IMR-90 (cell line): ENCODE results near the gene PDE6B. TPM values are rescaled to one million over a fixed set of nuclear protein-coding genes. Genes with fewer than 3 reads are reported as not detected.

Experiments
- ATAC-seq: fragments of 200-7000 bp; cut with Tn5 transposase; 2 replicates; pipeline ENCODE4 v1.9.1; 2020; ENCODE audit warnings: low read depth, mild to moderate bottlenecking, moderate library complexity
- BruUV-seq: library from RNA; stranded (reverse); fragments of 400-500 nt; replicated peaks from 2 replicates; lab custom pipeline; 2021; lab: Mats Ljungman, UMichigan
- CTCF ChIA-PET: fragments of 300-600 bp; formaldehyde crosslinking; extraction: SDS; loops from one replicate; lab custom pipeline; 2021; ENCODE audit warnings: antibody characterized with exemption; lab: Yijun Ruan, JAX
- POLR2A ChIA-PET: fragments of 300-600 bp; sonication (Branson Sonifier 250); formaldehyde crosslinking; loops from one replicate; lab custom pipeline; 2022; ENCODE audit warnings: antibody characterized with exemption; ENCODE audit not compliant: unreplicated experiment; lab: Charles Lee
- DNase-seq: peaks from one replicate; pipeline ENCODE4 v3.0.0; 2013
- H2AFZ ChIP-seq: replicated peaks from 2 replicates; pipeline ENCODE3; 2013; ENCODE audit warnings: low read length, mild to moderate bottlenecking; ENCODE audit not compliant: poor library complexity
- H2AK5ac ChIP-seq: 2 replicates; pipeline ENCODE4 v1.6.1; 2013; ENCODE audit warnings: low read depth, low read length, inconsistent platforms
- H2AK9ac ChIP-seq: replicated peaks from 2 replicates; pipeline ENCODE3; 2013; ENCODE audit warnings: mild to moderate bottlenecking, low read depth, low read length, moderate library complexity; ENCODE audit not compliant: poor library complexity
- H2BK120ac ChIP-seq: 2 replicates; pipeline ENCODE4 v1.6.1; 2013; ENCODE audit warnings: low read depth, low read length, inconsistent platforms
- H2BK15ac ChIP-seq: 3 replicates; pipeline ENCODE4 v1.6.1; 2013; ENCODE audit warnings: low read depth, low read length, inconsistent platforms
- H2BK20ac ChIP-seq: 2 replicates; pipeline ENCODE4 v1.6.1; 2013; ENCODE audit warnings: low read depth, mild to moderate bottlenecking, inconsistent platforms, low read length, moderate library complexity
- H2BK5ac ChIP-seq: 2 replicates; pipeline ENCODE4 v1.6.1; 2013; ENCODE audit warnings: mild to moderate bottlenecking, low read depth, low read length, inconsistent platforms; ENCODE audit not compliant: poor library complexity, severe bottlenecking
- H3K14ac ChIP-seq: replicated peaks from 2 replicates; pipeline ENCODE4 v1.6.1; 2013; ENCODE audit warnings: low read depth, low read length, inconsistent platforms
- H3K18ac ChIP-seq: 2 replicates; pipeline ENCODE4 v1.6.1; 2013; ENCODE audit warnings: low read depth, low read length, control low read depth
- H3K23ac ChIP-seq: 2 replicates; pipeline ENCODE4 v1.6.1; 2013; ENCODE audit warnings: low read depth, low read length, inconsistent platforms
- H3K27ac ChIP-seq: 2 replicates; pipeline ENCODE4 v1.5.1; 2013; ENCODE audit warnings: mild to moderate bottlenecking, control low read depth, low read length; ENCODE audit not compliant: insufficient read depth
- H3K27me3 ChIP-seq: 2 replicates; pipeline ENCODE4 v1.6.1; 2013; ENCODE audit warnings: low read length; ENCODE audit not compliant: control insufficient read depth, insufficient read depth
- H3K36me3 ChIP-seq: 2 replicates; pipeline ENCODE4 v1.6.1; 2013; ENCODE audit warnings: low read length, mixed read lengths; ENCODE audit not compliant: control insufficient read depth, insufficient read depth
- H3K4ac ChIP-seq: 2 replicates; pipeline ENCODE4 v1.6.1; 2013; ENCODE audit warnings: low read depth, low read length, inconsistent platforms
- H3K4me1 ChIP-seq: 2 replicates; pipeline ENCODE4 v1.6.1; 2013; ENCODE audit warnings: low read length, mixed read lengths; ENCODE audit not compliant: control insufficient read depth, insufficient read depth
- H3K4me2 ChIP-seq: 2 replicates; pipeline ENCODE4 v1.6.1; 2013; ENCODE audit warnings: low read depth, mild to moderate bottlenecking, control low read depth, low read length, moderate library complexity
- H3K4me3 ChIP-seq: 2 replicates; pipeline ENCODE4 v1.5.1; 2013; ENCODE audit warnings: low read depth, mild to moderate bottlenecking, control low read depth, low read length, moderate library complexity; ENCODE audit not compliant: insufficient read depth
- H3K56ac ChIP-seq: 2 replicates; pipeline ENCODE4 v1.6.1; 2013; ENCODE audit warnings: low read length, inconsistent platforms; ENCODE audit not compliant: insufficient read depth; ENCODE audit errors: extremely low read depth
- H3K79me1 ChIP-seq, 2 experiments: 2 replicates each; pipeline ENCODE4 v1.6.1; 2013; ENCODE audit warnings: low read length in 2 of 2, inconsistent platforms in 1 of 2, low read depth in 1 of 2
- H3K9ac ChIP-seq: 2 replicates; pipeline ENCODE4 v1.6.1; 2013; ENCODE audit warnings: low read depth, low read length, control low read depth
- H3K9me1 ChIP-seq: 2 replicates; pipeline ENCODE4 v1.6.1; 2013; ENCODE audit warnings: low read length, inconsistent platforms; ENCODE audit not compliant: insufficient read depth
- H3K9me3 ChIP-seq: 2 replicates; pipeline ENCODE4 v1.6.1; 2013; ENCODE audit warnings: low read length; ENCODE audit not compliant: control insufficient read depth, insufficient read depth
- H4K20me1 ChIP-seq: 2 replicates; pipeline ENCODE4 v1.6.1; 2013; ENCODE audit warnings: low read length, inconsistent platforms; ENCODE audit not compliant: insufficient read depth
- H4K5ac ChIP-seq: 2 replicates; pipeline ENCODE4 v1.6.1; 2013; ENCODE audit warnings: mild to moderate bottlenecking, low read depth, low read length, control low read depth
- H4K8ac ChIP-seq, 2 experiments: 2 replicates each; pipeline ENCODE4 v1.6.1; 2013; ENCODE audit warnings: low read depth in 2 of 2, low read length in 2 of 2, control low read depth in 1 of 2, inconsistent platforms in 1 of 2
- H4K91ac ChIP-seq: 2 replicates; pipeline ENCODE4 v1.6.1; 2013; ENCODE audit warnings: low read depth, low read length, inconsistent platforms; ENCODE audit not compliant: insufficient read depth
- CEBPB ChIP-seq: IDR thresholded peaks from 2 replicates; pipeline ENCODE4 v1.6.1; 2012; ENCODE audit warnings: low read depth, low read length, improper control_type of control experiment
- CTCF ChIP-seq: conservative IDR thresholded peaks from 2 replicates; pipeline ENCODE4 v1.5.1; 2012; ENCODE audit warnings: mild to moderate bottlenecking, low read depth, low read length, improper control_type of control experiment
- ELK1 ChIP-seq: fragments of 150-350 bp; IDR thresholded peaks from 2 replicates; pipeline ENCODE4 v1.6.1; 2016; ENCODE audit warnings: low read depth, mild to moderate bottlenecking, low read length, moderate library complexity, borderline replicate concordance
- POLR2A ChIP-seq: IDR thresholded peaks from 2 replicates; pipeline ENCODE4 v1.6.1; 2012; ENCODE audit warnings: mild to moderate bottlenecking, low read depth, low read length
- RCOR1 ChIP-seq: IDR thresholded peaks from 2 replicates; pipeline ENCODE4 v1.6.1; 2012; ENCODE audit warnings: mild to moderate bottlenecking, low read length, improper control_type of control experiment; ENCODE audit not compliant: insufficient replicate concordance
- RFX5 ChIP-seq: IDR thresholded peaks from 2 replicates; pipeline ENCODE4 v1.8.0; 2012; ENCODE audit warnings: low read depth, mild to moderate bottlenecking, low read length, moderate library complexity
- USF2 ChIP-seq: fragments of 150-350 bp; IDR thresholded peaks from 2 replicates; pipeline ENCODE4 v1.6.1; 2017; ENCODE audit warnings: mild to moderate bottlenecking, antibody characterized with exemption, low read length, low read depth
- WGBS, 2 experiments: methylation state at CpG; one replicate each; pipeline versions ENCODE4 v1.1.5 to v1.1.7; 2013; ENCODE audit warnings: missing lambda C conversion rate in 2 of 2; ENCODE audit not compliant: insufficient read length in 1 of 2; ENCODE audit errors: extremely low coverage in 2 of 2; 5-methylcytosine and 5-hydroxymethylcytosine counted together
- dilution Hi-C: fragments of 300-500 bp; cut with HindIII; formaldehyde crosslinking; loops from one replicate; pipeline ENCODE4 v1.14.3; 2018; ENCODE audit warnings: low sequenced_read_pairs; ENCODE audit not compliant: unreplicated experiment
- in situ Hi-C: fragments of 300-500 bp; cut with MboI; formaldehyde crosslinking; loops from 3 replicates; pipeline ENCODE4 v1.14.3; 2019; ENCODE audit warnings: low sequenced_read_pairs, inconsistent platforms, mixed read lengths
- intact Hi-C: fragments of 100-400 bp; cut with micrococcal nuclease; formaldehyde crosslinking; loops from 2 replicates; pipeline ENCODE4 v1.10.0; 2022
- polyA plus RNA-seq, 3 experiments: library from polyadenylated mRNA; depleted of rRNA; stranded (reverse); fragments of >200 nt; gene quantifications; 2 replicates each; pipeline ENCODE4 v1.2.3, GENCODE V29; 2012; ENCODE audit warnings: low replicate concordance in 1 of 3
- total RNA-seq: library from RNA; depleted of rRNA; stranded (reverse); fragments of >200 nt; gene quantifications from 2 replicates; pipeline ENCODE4 v1.2.3, GENCODE V29; 2012

Gene PDE6B
- total and polyA plus RNA-seq, 2 of the 4 experiments (the other 2 are of a cell fraction): under 0.01 TPM; not detected in 1

DNA sequence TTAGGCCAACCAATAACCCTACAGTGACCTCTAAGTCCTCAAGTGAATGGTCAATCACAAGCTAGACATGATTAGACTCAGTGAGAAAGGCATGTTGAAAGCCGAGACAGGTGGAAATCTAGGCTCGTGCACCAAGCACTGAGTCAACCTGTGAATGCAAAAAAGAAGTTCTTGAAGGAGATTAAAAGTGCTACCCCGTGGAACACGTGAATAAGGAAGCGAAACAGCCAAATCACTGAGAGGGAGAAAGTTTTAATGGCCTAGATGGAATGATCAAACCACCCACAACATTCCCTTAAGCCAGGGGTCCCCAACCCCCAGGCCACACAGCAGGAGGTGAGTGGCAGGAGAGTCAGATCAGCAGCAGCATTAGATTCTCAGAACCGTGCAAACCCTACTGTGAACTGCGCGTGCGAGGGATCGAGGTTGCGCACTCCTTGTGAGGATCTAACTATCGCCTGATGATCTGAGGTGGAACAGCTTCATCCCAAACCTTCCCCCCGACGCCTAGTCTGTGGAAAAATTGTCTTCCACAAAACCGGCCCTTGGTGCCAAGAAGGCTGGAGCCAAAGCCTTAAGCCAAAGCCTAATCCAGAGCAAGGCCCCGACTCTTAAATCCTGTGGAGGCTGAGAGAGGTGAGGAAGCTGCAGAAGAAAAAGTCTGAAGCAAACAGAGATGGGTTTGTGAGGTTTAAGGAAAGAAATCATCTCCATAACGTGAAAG lies 19.5 kb upstream of the PDE6B start:
- H2BK15ac ChIP-seq: no peak overlapping the region
- no peaks in the 10 kb centered on the region for H3K36me3 ChIP-seq
- H3K9me3 ChIP-seq: peaks cover 7% of the 10 kb centered on the region
- no peak overlapping the region for H4K91ac ChIP-seq
- TF ChIP-seq RCOR1 (no peak), CEBPB (no peak), RFX5 (no peak), USF2 (no peak), ELK1 (no peak), POLR2A (no peak), CTCF (no peak)
- H4K20me1 ChIP-seq: no peaks in the 10 kb centered on the region
- H3K4me3 ChIP-seq: no peak overlapping the region
- ChIA-PET POLR2A (no interaction called here), CTCF (no interaction called here)
- H3K27ac ChIP-seq: no peak overlapping the region
- no peaks in the 10 kb centered on the region for H3K4me1 ChIP-seq
- H4K5ac ChIP-seq: no peak overlapping the region
- no peak overlapping the region for H3K56ac ChIP-seq
- H2BK20ac ChIP-seq: no peak overlapping the region
- no peak overlapping the region for H3K9ac ChIP-seq
- no peak overlapping the region for H3K14ac ChIP-seq
- H3K27me3 ChIP-seq: no peaks in the 10 kb centered on the region
- dilution Hi-C loops: no loop called here
- intact Hi-C loops: no loop called here
- H3K9me1 ChIP-seq: no peaks in the 10 kb centered on the region
- H3K18ac ChIP-seq: no peak overlapping the region
- ATAC-seq (no peak), DNase-seq (no peak)
- no peak overlapping the region for H2BK5ac ChIP-seq
- no peak overlapping the region for H2AK9ac ChIP-seq
- 50% methylated on average over 3 of the region's 17 CpGs; no CpG with 5 or more reads in 1 of the 2 experiments for WGBS, 2 experiments
- no TSS peak for BruUV-seq
- H3K23ac ChIP-seq: no peak overlapping the region
- no peak overlapping the region for H3K4me2 ChIP-seq
- in situ Hi-C loops: no loop called here
- H2AK5ac ChIP-seq: no peak overlapping the region
- no peak overlapping the region for H2AFZ ChIP-seq
- H4K8ac ChIP-seq: no peak overlapping the region
- H2BK120ac ChIP-seq: no peak overlapping the region
- no peak overlapping the region for H3K4ac ChIP-seq
- H3K79me1 ChIP-seq: no peaks in the 10 kb centered on the region
